Measurements from ENCODE around the gene JPH2.

DNA sequence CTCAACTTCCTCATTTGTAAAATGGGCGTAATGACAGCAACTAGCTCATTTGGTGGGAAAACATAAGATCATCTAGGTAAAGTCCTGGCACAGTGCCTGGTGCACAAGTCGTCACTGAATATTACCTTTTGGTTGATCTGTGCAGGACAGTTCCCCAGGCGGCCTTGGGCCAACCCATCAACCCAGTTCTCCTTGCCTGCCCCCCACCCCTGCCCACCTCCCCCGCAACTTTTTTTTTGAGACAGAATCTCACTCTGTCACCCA, 99.2 kb downstream of the JPH2 start:
- TF ChIP-seq, protein P1, sequence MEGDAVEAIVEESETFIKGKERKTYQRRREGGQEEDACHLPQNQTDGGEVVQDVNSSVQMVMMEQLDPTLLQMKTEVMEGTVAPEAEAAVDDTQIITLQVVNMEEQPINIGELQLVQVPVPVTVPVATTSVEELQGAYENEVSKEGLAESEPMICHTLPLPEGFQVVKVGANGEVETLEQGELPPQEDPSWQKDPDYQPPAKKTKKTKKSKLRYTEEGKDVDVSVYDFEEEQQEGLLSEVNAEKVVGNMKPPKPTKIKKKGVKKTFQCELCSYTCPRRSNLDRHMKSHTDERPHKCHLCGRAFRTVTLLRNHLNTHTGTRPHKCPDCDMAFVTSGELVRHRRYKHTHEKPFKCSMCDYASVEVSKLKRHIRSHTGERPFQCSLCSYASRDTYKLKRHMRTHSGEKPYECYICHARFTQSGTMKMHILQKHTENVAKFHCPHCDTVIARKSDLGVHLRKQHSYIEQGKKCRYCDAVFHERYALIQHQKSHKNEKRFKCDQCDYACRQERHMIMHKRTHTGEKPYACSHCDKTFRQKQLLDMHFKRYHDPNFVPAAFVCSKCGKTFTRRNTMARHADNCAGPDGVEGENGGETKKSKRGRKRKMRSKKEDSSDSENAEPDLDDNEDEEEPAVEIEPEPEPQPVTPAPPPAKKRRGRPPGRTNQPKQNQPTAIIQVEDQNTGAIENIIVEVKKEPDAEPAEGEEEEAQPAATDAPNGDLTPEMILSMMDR (IDR thresholded peaks at IDR 0.05): no peak
- TF ChIP-seq POLR2A (IDR thresholded peaks at IDR 0.05) (no peak), EP300 (IDR thresholded peaks at IDR 0.05) (no peak)
